Measurements from ENCODE around the gene IL31.
A peak's percentile ranks its signal among the peaks of the same experiment; 100 is the strongest.
"Not testable (repeated sequence)": the region's sequence is repeated elsewhere in the genome, so short reads cannot be mapped to it uniquely, and the experiment has no call there.

The IL31 gene

DNA sequence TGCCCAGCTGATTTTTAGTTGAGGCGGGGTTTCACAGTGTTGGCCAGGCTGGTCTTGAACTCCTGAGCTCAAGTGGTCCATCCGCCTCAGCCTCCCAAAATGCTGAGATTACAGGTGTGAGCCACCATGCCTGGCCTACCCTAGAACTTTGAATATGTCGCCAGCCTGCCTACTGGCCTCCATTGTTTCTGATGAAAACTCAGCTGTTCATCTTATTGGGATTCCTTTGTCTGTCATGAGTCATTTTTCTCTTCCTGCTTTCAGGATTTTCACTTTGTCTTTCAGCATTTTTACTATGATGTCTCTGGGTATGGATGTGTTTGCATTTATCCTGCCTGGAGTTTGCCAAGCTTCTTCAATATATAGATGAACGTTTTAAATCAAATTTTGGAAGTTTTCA lies 21.4 kb upstream of the IL31 start:
- H3K4me3 ChIP-seq (ENCODE audit: low read length): no peak overlapping the region
- DNase-seq (ENCODE audit: low read depth, low spot score): no peak

DNA sequence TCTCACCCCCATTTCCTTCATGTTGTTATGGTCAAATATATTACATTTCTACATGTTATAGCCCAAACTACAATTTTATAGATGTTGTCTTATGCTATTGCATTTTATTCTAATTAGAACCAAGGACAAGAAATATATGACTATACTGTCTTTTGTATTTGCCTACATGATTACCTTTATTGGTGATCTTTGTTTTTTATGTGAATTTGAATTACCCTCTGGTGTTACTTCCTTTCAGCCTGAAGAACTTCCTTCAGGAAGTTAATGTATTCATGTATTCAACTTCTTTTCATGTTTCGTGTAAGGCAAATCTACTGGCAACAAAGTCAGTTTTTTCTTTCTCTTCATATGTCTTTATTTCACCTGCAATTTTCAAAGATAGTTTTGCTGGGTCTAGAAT lies 20.8 kb upstream of the IL31 start:
- H3K4me3 ChIP-seq (ENCODE audit: low read length): no peak overlapping the region
- DNase-seq (ENCODE audit: low read depth, low spot score): no peak

DNA sequence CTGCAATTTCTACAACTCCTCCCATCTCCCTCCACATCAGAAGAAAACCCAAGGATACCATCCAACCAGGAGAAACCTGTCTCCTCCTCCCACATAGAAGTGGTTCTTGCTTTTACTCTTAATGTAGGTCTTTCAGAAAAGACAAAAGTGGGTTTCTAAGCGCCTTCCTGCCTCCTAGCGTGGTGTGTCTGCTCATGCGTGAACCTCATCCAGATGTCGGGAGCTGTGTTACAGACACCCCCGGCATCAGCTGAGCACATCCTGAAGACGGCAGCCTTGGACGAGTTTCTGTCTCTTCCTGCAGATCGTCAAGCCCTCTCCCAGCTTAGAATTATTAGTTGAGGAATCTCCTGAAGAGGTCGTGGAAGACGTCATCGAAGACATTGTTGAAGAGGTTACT lies 18.4 kb upstream of the IL31 start:
- DNase-seq (ENCODE audit: low read depth, low spot score): no peak
- no peak overlapping the region for H3K4me3 ChIP-seq (ENCODE audit: low read length)

DNA sequence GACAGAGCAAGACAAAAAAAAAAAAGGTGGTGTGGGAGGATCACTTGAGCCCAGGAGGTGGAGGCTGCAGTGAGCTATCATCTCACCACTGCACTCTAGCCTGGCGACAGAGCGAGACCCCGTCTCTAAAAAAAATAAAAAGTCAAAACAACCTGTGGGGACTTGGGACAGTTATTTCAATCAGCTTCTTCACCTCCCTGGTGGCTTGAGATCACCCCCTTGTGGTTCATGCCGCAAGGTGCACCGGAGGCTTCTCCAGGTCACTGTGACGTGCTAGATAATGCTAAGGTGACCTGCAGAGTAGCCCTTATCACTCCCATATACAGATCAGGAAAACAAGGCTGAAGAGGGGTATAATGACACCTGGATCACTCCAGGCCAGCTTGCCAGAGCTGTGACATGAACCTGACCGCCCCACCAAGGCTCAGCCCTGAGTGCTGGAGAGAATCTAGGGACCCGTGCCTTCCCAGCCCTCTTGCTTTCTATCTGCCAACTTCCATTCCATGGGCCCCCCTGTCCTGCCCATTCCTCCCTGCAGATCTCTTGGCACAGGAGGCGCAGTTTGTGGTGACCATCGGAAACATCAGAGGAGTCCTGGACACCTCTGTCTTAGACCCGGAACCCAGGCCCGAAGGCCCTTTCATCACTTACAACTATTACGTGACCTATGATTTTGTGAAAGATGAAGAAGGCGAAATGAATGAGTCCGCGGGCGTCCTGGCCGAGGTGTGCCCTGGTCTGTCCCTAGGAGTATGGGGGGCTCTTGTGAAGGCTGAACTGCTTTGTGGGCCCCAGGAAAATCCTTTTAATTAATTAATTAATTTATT lies 17.0 kb upstream of the IL31 start:
- DNase-seq (ENCODE audit: low read depth, low spot score): peak; percentile 64
- no peak overlapping the region for H3K4me3 ChIP-seq (ENCODE audit: low read length)

DNA sequence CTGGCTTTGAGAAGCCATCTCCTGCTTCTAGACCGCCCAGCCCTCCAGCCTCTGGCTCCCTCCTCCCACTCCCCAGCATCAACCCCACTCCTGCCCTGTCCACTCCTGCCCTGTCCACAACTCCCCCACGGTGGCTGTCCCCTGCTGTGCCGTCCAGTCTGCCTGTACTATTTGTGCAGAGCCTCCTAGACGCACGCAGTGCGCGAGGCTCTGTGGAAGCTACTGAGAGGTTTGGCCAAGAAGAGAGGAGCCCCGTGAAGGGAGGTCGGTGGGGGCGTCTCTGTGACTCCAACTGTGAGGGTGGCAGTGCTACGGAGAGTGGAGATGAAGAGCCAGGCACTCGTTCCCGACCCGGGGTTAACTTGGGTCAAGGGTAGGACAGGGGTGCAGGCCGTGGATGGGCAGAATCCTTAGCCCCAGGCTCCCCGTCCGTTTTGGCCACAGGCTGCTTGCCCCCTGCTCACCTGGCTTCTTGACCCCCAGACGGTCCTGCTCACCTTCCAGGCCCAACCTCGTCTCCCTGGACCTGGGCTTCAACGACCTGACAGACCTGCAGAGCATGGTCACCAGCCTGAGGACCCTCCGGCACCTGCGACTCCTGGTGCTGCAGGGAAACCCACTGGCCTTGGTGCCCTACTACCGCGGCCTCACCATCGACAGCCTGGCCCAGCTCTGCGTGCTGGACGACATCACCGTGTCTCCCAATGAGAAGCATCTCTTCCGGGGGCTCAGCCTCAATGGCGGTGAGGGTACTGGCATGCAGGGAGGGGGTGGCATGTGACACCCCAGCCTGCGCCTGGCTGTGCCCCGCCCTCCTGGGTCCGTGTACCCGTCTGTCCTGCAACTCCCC lies 15.8 kb upstream of the IL31 start:
- H3K4me3 ChIP-seq (ENCODE audit: low read length): no peak overlapping the region
- DNase-seq (ENCODE audit: low read depth, low spot score): no peak

DNA sequence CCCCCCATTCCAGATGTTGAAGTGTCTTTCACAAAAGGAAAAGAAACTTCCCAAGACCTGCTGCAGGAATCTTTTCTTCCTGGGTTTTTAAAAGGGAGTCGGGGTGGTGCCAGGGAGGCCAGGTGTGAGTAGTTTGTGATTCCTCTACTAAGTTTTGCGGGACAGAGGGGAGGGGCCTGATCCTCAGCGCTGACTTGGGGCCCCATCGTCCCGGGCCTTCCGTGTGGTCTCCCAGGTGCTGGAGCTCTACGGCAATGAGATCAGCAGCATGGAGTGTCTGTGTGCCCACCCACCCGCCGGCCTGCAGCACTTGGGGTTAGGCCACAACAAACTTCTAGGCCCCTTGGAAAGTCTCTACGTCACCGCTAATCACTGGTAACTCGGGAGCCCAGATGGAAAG lies 13.4 kb upstream of the IL31 start:
- no peak overlapping the region for H3K4me3 ChIP-seq (ENCODE audit: low read length)
- DNase-seq (ENCODE audit: low read depth, low spot score): no peak

DNA sequence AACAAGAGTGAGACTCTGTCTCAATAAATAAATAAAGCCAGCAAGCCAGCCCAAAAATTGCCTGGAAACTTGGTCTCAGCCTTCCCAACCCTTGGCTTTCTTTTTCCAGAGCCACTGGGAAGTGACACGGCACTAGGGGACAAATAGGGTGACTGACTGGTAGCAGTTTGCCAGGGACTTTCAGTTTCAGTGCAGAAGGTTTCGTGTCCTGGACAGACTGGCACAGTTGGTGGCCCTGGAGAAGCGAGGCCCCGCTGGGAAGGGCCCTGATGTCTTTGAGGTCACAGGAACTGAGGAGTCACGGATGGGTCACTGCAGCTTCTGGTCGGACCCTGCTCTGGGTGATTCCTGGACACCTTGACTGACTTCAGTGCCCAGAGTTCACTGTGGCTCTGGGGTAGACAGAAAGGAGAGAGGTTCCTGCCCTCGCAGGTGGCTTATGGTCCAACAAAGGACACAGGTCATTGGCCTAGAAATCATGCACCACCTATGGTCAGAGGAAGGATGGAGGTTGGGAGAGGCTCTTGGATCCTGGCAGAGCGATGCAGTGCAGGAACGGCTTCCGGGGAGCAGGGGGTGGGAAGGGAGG lies 11.6 kb upstream of the IL31 start:
- no peak for DNase-seq (ENCODE audit: low read depth, low spot score)

DNA sequence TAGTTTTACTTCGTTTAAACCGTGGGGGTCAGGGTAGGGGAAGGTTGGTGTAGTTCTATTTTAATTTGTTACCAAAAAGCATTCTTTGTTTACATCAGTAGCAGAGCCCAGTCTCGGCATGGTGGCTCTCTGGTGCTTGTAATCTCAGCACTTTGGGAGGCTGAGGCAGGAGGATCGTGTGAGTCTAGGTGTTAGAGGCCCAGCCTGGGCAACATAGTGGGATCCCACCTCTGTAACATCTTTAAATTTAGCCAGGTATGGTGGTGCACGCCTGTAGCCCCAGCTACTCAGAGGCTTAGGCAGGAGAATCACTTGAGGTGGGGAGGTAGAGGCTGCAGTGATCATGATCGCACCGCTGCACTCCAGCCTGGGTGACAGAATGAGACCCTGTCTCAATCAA lies 11.1 kb upstream of the IL31 start:
- no peak for DNase-seq (ENCODE audit: low read depth, low spot score)
- no peak overlapping the region for H3K4me3 ChIP-seq (ENCODE audit: low read length)

More for the DNA sequence above, 11.6 kb upstream of the IL31 start:
- H3K4me3 ChIP-seq (ENCODE audit: low read length): no peak overlapping the region

DNA sequence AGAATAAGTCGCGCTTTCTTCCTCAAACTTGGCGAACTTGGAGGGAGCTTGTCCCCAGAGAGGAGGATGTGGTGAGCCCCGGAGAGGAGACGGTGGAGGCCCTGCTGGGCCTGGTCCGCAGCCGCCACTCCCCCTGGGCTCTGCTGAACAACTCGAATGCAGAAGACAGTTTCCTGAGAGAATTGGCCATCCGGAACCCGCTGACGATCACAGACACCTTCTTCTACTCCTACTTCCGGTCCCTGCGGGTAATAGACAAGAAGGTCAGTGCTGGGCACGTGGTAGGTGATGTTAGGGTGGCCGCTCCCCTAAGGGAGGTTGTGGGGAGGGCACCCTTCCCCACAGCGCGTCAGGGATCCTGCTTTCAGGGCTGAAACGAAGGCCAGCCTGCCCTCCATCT lies 10.5 kb upstream of the IL31 start:
- no peak overlapping the region for H3K4me3 ChIP-seq (ENCODE audit: low read length)
- no peak for DNase-seq (ENCODE audit: low read depth, low spot score)

DNA sequence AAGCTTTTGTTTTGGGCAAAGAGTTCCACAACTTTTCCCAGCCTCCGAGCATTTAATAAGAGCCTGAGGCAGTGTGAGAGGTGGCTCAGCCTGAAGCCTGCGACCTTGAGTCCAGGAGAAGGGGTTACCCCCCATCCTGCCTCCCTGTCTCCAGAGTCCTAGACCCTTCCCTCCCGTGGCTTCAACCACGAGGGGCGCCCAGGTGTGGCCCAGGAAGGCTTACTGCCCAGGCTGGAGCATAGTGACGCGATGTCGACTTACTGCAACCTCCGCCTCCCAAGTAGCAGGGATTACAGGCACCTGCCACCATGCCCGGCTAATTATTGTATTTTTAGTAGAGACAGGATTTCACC lies 9.5 kb upstream of the IL31 start:
- H3K4me3 ChIP-seq (ENCODE audit: low read length): no peak overlapping the region

DNA sequence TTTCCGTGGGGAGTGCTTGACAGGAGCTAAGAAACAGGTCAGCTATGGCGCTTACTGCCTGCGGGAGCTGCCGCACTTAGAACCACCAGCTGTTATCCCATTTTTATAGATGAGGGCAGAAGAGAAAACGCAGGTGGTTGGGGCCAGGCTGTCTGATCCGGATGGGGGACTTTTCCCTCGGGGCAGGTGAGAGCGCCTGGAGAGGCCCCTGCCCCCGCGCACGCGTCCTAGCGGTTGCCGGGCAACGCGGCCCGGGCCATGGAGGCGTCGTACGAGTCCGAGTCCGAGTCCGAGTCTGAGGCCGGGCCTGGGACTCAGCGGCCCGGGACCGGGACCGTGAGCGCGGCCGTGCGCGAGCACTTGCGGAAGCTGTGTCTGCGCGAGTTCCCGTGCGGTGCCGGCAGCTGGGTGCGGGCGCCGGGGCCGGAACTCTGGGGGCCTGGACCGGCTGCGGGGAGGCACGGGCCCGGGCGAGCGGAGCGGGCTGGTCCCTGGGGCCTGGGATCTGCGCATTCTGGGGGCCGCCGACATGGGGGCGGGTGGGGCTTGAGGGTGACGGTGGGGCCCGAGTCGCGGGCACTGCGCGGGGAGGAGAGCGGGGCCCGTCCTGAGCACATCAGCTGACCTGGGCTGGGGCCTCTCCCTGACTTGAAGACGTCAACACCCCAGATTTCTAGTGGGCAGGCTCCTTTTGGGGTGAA lies 9.0 kb upstream of the IL31 start, which contains the start of gene LRRC43:
Gene LRRC43 (plus strand): TSS at position 237 of the 701 bp plus-strand sequence. CDS start 22 bp downstream, at position 259.
- no peak for DNase-seq (ENCODE audit: low read depth, low spot score)

More for the DNA sequence above, 9.5 kb upstream of the IL31 start:
- no peak for DNase-seq (ENCODE audit: low read depth, low spot score)

DNA sequence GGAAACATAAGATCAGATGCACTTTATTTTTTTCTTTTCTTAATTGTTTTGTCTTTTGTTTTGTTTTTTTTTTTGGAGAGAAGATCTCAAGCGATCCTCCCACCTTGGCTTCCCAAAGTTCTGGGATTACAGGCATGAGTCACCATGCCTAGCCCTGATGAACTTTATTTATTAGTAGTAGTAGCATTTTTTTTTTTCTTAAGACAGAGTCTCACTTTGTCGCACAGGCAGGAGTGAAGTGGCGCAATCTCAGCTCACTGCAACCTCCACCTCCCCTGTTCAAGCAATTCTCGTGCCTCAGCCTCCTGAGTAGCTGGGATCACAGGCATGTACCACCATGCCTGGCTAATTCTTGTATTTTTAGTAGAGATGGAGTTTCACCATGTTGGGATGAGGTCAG lies 2.5 kb upstream of the IL31 start:
- H3K4me3 ChIP-seq (ENCODE audit: low read length); DNase-seq (ENCODE audit: low read depth, low spot score): not testable (repeated sequence)

More for the DNA sequence above, 9.0 kb upstream of the IL31 start, which contains the start of gene LRRC43:
- no peak within 1 kb of the TSS for H3K4me3 ChIP-seq (ENCODE audit: low read length)

DNA sequence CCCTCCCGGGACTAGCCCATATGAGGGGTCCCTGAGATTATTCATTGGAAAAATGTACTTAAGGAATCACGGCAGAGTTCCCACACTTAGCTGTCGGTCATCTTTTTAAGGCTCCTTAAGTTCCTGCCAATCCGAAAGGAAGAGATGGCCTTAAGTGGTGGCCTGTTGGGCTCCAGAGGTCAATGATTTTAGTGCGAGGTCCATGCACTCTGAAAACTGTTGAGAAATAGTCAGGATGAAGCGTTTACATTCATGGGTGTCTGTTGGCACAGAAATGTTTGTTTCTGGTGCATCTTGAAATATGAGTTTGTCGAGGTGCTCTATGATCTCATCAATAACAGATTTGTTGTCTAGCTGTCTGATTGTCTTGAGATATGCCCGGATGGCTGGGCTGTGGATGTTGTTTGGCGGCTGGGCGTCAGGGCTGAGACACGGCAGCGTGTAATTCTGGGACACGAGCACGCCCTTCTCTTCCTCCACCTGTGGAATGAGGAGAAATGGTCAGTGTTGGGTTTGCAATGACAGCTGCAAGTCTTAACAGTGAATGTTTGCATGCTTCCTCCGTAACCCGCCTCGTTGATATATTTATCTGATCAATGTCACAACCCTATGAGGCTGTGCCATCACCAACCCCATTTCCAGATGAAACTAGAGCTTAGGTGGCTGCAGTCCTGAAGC lies 1.6 kb downstream of the IL31 start:
- no peak overlapping the region for H3K4me3 ChIP-seq (ENCODE audit: low read length)
- no peak for DNase-seq (ENCODE audit: low read depth, low spot score)

DNA sequence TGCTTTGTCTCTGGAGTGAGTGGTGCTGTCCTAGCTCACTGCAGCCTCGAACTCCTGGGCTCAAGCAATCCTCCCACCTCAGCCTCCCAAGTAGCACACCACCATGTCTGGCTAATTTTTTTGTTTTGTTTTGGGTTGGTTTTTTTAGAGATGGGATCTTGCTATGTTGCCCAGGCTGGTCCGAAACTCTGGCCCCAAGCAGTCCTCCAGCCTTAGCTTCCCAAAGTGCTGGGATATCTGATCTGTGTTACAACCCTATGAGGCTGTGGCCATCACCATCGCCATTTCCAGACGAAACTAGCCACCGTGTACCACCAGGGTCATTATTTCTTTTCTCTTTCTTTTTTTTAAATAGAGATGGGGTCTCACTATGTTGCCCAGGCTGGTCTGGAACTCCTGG lies 2.6 kb downstream of the IL31 start:
- no peak for DNase-seq (ENCODE audit: low read depth, low spot score)
- no peak overlapping the region for H3K4me3 ChIP-seq (ENCODE audit: low read length)

DNA sequence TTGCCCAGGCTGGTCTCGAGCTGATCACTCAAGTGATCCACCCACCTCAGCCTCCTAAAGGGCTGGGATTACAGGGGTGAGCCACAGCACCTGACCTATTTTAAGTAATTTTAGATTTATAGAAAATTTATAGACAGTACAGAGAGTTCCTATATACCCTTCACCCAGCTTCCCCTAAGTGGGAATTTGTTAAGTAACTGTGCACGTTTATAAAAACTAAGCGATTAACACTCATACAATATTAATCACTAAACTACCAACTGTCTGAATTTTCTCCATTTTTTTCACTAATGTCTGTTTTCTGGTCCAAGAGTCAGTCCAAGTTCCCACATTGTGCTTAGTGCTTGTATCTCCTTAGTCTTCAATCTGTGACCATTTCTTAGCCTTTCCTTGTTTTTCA lies 5.5 kb downstream of the IL31 start:
- no peak for DNase-seq (ENCODE audit: low read depth, low spot score)

DNA sequence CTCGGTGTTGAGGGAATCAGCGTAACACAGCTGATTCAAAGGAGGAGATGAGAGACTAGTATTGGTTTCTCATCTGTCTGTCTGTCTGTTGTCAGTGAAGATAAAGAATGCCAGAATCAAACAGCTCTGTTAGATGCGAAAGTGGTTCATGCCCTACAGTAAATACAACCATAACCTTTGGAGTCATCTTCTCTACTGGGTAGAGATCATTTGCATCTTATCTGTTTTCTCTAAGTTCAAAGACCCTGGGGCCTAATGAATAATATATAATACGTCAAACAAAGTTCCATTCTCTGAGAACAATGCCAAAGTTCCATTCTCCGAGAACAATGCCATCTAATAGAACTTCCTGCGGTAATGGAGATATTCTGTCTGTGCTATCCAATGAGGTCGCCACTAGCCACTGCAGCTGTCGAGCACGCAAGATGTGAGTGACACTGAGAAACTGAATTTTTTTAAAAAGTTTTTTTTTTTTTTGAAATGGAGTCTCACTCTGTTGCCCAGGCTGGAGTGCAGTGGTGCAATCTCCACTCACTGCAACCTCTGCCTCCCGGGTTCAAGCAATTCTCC lies 6.6 kb downstream of the IL31 start:
- DNase-seq (ENCODE audit: low read depth, low spot score): no peak
- no peak overlapping the region for H3K4me3 ChIP-seq (ENCODE audit: low read length)

More for the DNA sequence above, 5.5 kb downstream of the IL31 start:
- H3K4me3 ChIP-seq (ENCODE audit: low read length): no peak overlapping the region

DNA sequence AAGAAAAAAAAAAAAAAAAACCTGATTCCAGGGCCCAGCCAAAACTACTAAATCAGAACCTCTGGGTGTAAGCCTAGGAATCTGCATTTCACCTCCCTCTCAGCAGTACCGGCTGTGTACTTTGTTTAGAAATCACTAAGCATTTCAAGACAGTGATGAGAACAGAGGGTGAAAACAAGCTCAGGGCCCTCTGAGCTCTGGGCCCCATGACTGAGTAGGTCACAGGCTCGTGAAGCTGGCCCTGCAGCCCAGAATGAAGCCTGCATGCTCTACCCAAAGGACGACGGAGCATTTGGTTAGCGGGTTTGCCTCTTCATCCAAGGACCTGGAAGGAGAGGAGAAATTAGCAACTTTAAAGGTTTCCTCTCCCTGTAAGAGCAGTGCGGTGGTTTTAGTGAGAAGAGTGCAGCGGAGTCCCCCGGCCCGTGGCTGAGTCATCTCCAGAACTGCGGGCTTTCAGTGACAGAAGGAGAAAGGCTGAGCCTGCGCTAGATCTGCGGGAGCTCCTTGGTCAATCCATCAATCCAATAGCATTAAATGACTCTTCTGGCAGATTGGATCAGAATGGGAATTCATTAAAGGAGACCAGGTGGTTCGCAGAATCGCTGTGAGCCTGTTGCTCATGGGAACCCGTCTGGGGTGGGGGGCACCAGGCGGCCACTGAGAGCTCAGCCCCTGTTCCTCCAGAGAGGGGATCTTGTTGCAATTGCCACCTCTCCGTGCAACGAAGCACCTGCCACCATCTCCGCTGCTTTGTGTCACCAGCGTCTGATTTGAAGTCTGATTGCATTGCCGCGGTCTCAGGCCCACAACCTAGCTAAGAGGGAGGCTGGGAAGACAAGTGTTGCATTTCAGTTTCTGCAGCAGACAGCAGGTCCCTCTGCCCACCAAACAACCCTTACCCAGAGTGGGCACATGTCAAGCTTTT lies 7.3 kb downstream of the IL31 start:
- DNase-seq (ENCODE audit: low read depth, low spot score): no peak
- no peak overlapping the region for H3K4me3 ChIP-seq (ENCODE audit: low read length)

Data from Jurkat, Clone E6-1 (cell line).